CD4-positive, alpha-beta T cell treated with Interleukin-17A for 1 hour (primary cell): ENCODE results near the gene CAMK2D.
A peak's percentile ranks its signal among the peaks of the same experiment; 100 is the strongest.
"Not testable (repeated sequence)": the region's sequence is repeated elsewhere in the genome, so short reads cannot be mapped to it uniquely, and the experiment has no call there.

ENCODE experiments used
- DNase-seq: peaks from one replicate; pipeline ENCODE4 v3.0.0-alpha.2; 2020

The CAMK2D gene

GRCh38 chr4:113761620-113762185 lies at the start of gene CAMK2D:
Gene CAMK2D, minus strand, starts transcription at chr4:113761738. Its CDS starts 670 bp downstream, at chr4:113761068.
- DNase-seq = peak; percentile 87

DNA sequence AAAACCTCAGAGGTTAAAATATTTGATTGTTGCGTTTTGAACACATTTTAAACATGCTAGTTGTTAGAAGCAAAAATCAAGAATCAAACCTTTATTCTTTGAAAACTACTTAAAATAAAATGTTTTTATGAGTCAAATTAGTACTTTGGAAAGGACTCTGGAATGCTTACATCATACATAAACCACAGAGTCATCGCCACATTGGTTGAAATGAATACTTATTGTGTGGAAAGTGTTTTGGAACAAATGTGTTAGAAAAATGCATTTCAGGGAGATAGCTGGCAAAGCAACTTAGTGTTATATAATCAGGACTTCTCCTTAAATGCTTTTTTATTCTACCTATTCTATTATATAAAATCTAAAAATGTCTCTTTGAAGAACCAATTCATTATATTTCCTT lies 49.4 kb upstream of the CAMK2D start:
- DNase-seq = no peak

DNA sequence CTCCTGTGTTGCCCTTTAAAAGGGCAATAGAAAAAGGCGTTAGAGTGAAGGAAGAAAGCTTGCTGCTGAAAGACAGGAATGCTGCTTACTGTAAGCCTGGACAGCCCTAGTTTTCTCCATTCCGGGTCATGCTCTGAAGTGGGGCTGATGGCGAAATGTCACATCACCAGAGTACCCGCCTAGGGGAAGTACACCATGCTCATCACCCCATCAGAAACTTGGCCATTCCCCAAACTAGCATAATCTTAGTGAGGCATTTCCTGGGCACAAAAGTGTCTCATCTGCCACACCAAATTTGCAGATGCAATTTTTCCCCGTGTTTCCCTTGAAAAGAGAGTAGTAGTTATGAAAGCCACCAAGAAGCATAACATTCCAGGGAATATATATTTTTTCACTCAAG lies 47.8 kb upstream of the CAMK2D start:
- no peak for DNase-seq

DNA sequence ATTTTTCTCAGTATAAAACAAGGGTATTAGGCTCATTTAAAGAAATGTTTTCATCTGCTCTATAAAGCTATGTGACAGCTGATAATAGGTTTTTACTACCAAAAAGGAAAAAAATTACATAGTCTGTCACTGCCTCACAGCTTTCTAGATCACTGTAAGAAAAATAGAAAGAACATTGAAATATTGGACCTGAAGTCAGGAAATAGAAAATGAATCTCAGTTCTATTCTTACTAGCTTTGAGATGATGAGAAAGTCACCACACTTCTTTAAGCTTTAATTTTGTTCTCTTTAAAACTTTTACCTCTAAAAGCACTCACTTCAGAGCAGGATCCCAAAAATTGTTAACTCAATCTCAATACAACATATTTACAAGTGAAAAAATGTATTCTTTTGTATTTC lies 45.3 kb upstream of the CAMK2D start:
- no peak for DNase-seq

DNA sequence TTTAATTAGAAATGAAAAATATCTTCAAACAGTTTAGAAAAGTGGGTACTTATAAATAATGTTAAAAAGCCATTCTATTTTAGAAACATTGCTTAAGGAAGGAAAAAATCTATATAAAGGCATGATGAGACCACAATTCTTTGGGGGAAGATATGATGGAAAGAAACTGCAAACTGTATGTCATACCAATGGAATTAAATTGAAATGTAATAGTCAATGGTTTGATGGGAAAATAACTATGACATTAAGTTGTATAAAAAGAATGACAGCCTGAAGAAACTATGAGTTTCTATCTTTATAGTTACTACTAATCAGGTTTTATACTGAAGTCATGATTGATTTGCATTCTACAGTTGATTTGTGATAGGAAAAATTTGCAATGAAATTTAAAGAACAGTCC lies 40.3 kb upstream of the CAMK2D start:
- no peak for DNase-seq

DNA sequence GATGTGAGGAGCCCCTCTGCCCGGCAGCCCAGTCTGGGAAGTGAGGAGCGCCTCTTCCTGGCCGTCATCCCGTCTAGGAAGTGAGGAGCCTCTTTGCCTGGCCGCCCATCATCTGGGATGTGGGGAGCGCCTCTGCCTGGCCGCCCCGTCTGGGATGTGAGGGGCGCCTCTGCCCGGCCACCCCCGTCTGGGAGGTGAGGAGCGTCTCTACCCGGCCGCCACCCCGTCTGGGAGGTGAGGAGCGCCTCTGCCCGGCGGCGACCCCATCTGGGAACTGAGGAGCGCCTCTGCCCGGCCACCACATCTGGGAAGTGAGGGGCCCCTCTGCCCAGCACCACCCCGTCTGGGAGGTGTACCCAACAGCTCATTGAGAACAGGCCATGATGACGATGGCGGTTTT lies 34.8 kb upstream of the CAMK2D start:
- not testable (repeated sequence) for DNase-seq

GRCh38 chr4:113790478-113790877 lies 28.9 kb upstream of the CAMK2D start:
- DNase-seq = peak; percentile 4

DNA sequence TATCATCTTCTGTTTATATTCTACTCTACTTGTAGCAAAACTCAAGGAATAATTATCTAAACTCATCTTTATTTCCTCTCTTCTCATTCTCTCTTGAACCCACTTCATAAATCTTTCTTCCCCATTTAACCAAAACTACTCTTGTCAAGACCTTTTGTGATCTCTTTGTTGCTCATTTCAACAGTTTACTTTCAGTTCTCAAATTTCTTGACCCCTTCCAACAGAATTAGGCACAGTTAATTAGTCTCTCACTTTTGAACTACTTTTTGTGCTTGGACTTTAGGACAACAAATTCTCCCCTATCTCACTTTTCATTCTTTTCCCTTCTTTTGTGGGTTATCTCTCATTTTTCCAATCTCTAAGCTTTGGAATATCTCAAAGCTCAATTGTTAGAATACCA lies 27.4 kb upstream of the CAMK2D start:
- no peak for DNase-seq

DNA sequence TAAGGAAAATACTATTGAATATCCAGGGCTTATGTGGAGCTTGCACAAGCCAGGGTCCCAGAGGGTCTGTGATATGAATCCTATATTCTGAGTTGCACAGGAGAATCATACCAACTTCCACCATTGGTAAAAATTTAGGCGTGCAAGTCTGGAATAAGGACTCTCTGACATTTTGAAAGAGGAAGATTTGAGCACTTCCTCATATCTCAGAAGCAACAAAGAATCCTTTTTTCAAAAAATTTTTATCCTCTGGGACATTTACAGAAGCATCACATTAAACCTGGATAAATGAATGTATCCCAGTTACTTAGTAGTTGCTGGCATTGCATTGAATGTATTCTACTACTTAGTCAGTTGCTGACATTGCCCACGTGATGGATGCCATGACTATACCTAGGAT lies 24.2 kb upstream of the CAMK2D start:
- no peak for DNase-seq

DNA sequence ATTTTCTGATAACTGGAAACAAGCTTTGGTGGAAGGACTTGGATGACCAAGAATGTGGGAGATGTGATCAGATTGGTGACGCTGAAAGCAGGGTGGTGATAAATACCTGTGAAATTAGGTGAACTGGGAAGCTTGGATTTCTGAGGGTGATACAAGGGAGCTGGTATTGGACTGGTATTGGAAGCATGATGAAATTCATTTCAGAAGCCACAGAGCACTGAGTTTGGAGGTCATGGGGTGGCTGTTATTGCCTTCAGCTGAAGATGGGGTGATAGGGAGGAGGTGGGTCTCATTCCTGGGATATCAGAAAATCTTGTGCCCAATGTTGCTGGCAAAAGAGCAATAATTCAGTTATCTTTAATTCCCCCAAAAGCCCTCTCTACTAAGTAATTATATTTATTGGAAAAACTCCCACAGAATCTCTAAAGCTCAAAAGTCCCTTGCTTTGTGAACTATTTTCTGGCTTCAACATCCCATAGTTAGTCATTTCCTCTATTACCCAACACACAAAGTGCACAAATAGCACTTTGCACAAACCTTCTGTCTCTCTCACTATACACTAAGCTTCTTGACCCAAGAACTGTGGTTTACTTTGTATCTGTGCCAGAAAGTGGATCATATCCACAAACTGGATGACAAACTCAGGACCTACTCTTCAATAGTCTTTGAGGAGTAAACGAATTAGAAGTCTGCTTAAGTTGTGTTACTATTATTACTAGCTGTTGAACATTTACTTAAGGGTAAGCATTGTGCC lies 23.1 kb upstream of the CAMK2D start:
- DNase-seq = no peak

DNA sequence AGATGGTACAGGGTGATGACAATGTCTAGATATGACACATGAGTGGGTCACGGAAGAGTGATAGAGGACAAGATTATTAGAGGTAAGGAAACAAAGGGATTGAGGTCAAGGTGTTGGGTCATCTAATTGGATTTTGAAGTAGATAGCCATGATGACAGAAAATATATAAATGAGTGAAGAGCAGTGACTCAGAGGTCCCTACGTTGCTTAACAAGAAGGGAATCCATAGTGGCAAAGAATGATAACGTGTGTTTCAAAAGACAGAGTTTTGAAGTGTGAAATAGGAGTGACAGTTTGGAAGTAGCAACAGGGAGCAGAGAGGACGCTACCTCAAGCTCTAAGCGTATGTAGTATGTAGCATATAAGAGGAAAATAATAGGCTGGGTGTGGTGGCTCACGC lies 22.2 kb upstream of the CAMK2D start:
- no peak for DNase-seq

GRCh38 chr4:113783289-113783688 lies 21.8 kb upstream of the CAMK2D start:
- DNase-seq = no peak

DNA sequence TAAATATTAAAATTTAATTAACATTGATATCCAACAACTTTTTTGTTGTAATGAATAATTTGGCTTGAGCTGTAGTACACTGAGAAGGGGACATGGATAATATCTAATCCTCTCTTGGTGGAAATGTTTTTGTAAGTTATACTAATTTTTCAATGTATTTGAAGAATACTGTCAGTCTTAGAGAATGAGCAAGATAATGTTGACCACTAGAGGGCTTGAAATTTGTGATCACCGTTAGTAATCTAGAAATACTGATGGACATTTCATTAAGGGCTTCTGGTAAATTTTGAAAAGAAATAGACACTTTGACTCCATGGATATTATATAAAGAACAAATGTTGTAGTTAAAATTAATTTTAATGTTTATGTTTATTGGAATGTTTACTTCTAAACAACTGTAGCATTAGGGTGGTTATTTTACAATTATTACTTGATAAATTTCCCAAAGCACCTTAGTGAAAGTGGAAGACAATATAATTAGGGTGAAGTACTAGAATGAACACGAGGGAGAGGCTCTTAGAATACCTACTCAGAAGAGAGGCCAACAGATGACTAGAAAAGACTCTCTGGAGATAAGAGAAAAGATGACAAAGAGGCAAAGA lies 20.0 kb upstream of the CAMK2D start:
- DNase-seq = peak; percentile 55

GRCh38 chr4:113776679-113777078 lies 15.1 kb upstream of the CAMK2D start:
- DNase-seq = no peak

GRCh38 chr4:113776016-113776415 lies 14.5 kb upstream of the CAMK2D start:
- no peak for DNase-seq

GRCh38 chr4:113773756-113774155 lies 12.2 kb upstream of the CAMK2D start:
- no peak for DNase-seq

GRCh38 chr4:113773014-113773413 lies 11.5 kb upstream of the CAMK2D start:
- DNase-seq = peak; percentile 13

GRCh38 chr4:113772319-113772718 lies 10.8 kb upstream of the CAMK2D start:
- DNase-seq = no peak

GRCh38 chr4:113769744-113770143 lies 8.2 kb upstream of the CAMK2D start:
- no peak for DNase-seq

- DNase-seq = no peak
These were observed 7.4 kb upstream of the CAMK2D start for GRCh38 chr4:113768952-113769351.

DNA sequence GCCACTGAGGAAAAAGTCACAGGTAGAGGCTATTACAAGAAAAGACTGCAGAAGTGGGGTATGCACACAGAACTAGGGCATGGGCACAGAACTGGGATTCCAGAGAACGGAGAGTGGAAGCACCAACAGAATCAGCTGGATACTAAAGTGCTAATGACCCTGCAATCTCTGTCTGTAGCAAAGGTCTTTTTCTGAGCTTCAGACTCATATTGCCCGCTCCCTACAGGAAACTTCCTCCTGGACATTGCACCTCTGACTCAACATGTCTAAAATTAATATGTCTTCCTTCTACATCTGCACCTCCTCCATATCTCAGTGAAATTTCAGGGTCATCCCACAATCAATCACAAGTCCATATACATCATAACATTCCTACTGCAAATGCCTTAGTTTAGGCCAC lies 5.3 kb upstream of the CAMK2D start:
- no peak for DNase-seq

- no peak for DNase-seq
These were observed 3.3 kb upstream of the CAMK2D start for GRCh38 chr4:113764720-113765264.

DNA sequence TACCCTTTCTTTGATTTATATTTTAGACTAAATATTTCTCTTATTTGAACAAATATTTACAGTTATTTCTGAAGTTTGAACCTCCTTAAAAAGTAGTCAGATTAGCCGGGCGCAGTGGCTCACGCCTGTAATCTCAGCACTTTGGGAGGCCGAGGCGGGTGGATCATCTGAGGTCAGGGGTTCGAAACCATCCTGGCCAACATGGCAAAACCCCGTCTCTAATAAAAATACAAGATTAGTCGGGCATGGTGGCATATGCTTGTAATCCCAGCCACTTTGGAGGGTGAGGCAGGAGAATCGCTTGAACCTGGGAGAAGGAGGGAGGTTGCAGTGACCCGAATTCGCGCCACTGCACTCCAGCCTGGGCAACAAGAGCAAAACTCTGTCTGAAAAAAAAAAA lies 2.4 kb upstream of the CAMK2D start:
- DNase-seq = not testable (repeated sequence)

DNA sequence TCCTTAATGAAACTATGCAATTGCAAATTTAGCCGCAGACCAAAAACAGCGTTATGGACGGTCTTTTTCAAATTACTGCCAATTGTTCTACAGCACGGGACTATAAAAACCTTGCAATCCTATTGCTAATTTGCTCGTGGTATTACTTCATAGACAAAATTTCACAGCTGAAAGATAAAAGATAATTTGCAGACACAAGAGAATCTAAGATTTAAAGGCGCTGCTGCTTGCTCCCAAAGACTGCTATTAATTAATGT lies 1.4 kb upstream of the CAMK2D start:
- DNase-seq = no peak
